PC-9 (cell line): ENCODE results near the gene PRDM15. TPM values are rescaled to one million over a fixed set of nuclear protein-coding genes. Genes with fewer than 3 reads are reported as not detected.

Experiments
- BruUV-seq: library from RNA; stranded (reverse); fragments of 400-500 nt; replicated peaks from 2 replicates; lab custom pipeline; 2021; lab: Mats Ljungman, UMichigan
- CTCF ChIA-PET: fragments of 300-600 bp; sonication (Branson Sonifier 250); formaldehyde crosslinking; loops from one replicate; lab custom pipeline; 2022; ENCODE audit warnings: antibody characterized with exemption; lab: Charles Lee
- POLR2A ChIA-PET: fragments of 300-600 bp; sonication (Branson Sonifier 250); formaldehyde crosslinking; loops from one replicate; lab custom pipeline; 2022; ENCODE audit warnings: antibody characterized with exemption; ENCODE audit not compliant: unreplicated experiment; lab: Charles Lee
- DNase-seq, 2 experiments: peaks; one replicate each; pipeline versions ENCODE4 v3.0.0 to v3.0.0-alpha.2; 2015 to 2022; ENCODE audit warnings: mixed read lengths in 1 of 2
- H2AFZ ChIP-seq: fragments of 200-600 bp; sonication (generic); 2 replicates; pipeline ENCODE4 v1.8.1; 2017; ENCODE audit warnings: antibody characterized with exemption
- H3F3A ChIP-seq: fragments of 200-600 bp; sonication (generic); 2 replicates; pipeline ENCODE4 v1.8.1; 2017; ENCODE audit warnings: antibody characterized with exemption, mild to moderate bottlenecking, low read depth; ENCODE audit not compliant: insufficient read depth
- H3K27ac ChIP-seq: fragments of 200-600 bp; sonication (generic); 2 replicates; pipeline ENCODE4 v1.6.1; 2016; ENCODE audit warnings: mixed run types
- H3K27me3 ChIP-seq: fragments of 200-600 bp; sonication (generic); 2 replicates; pipeline ENCODE4 v1.6.1; 2016; ENCODE audit warnings: low read depth, mixed run types; ENCODE audit not compliant: insufficient read depth
- H3K36me3 ChIP-seq: fragments of 200-600 bp; sonication (generic); 2 replicates; pipeline ENCODE4 v1.6.1; 2016; ENCODE audit warnings: low read depth, mixed run types
- H3K4me1 ChIP-seq: fragments of 200-600 bp; sonication (generic); replicated peaks from 2 replicates; pipeline ENCODE4 v1.6.1; 2016; ENCODE audit warnings: mixed run types; ENCODE audit not compliant: insufficient read depth
- H3K4me2 ChIP-seq: fragments of 200-600 bp; sonication (generic); 2 replicates; pipeline ENCODE4 v1.6.1; 2017; ENCODE audit warnings: mixed run types
- H3K4me3 ChIP-seq: fragments of 200-600 bp; sonication (generic); 2 replicates; pipeline ENCODE4 v1.6.1; 2016; ENCODE audit warnings: mixed run types
- H3K79me2 ChIP-seq: fragments of 200-600 bp; sonication (generic); 2 replicates; pipeline ENCODE4 v1.6.1; 2017; ENCODE audit warnings: low read depth, mixed run types
- H3K9me2 ChIP-seq: fragments of 200-600 bp; sonication (generic); 2 replicates; pipeline ENCODE4 v1.8.1; 2017; ENCODE audit warnings: mild to moderate bottlenecking; ENCODE audit not compliant: insufficient read depth
- H3K9me3 ChIP-seq: fragments of 200-600 bp; sonication (generic); 2 replicates; pipeline ENCODE4 v1.8.1; 2016; ENCODE audit warnings: low read depth; ENCODE audit not compliant: insufficient read depth
- H4K20me1 ChIP-seq: fragments of 200-600 bp; sonication (generic); 2 replicates; pipeline ENCODE4 v1.8.1; 2017; ENCODE audit not compliant: insufficient read depth
- EZH2 ChIP-seq: fragments of 200-600 bp; sonication (generic); IDR thresholded peaks from 2 replicates; pipeline ENCODE4 v1.8.0; 2017; ENCODE audit warnings: antibody characterized with exemption, low read depth
- intact Hi-C: fragments of 100-400 bp; cut with micrococcal nuclease; formaldehyde crosslinking; loops from one replicate; pipeline ENCODE4 v1.10.0; 2022; ENCODE audit not compliant: unreplicated experiment
- total RNA-seq: library from RNA; stranded (reverse); gene quantifications from 2 replicates; pipeline ENCODE4 v1.2.3, GENCODE V29; 2021
- TF ChIP-seq, protein P1 (sequence below): fragments of 200-600 bp; sonication (generic); conservative IDR thresholded peaks from 2 replicates; pipeline ENCODE4 v1.6.1; 2017; ENCODE audit warnings: mixed run types, antibody characterized with exemption, mild to moderate bottlenecking, moderate library complexity

The PRDM15 gene
- total RNA-seq, 1 experiment from 2014 or later: 8.8 TPM

DNA sequence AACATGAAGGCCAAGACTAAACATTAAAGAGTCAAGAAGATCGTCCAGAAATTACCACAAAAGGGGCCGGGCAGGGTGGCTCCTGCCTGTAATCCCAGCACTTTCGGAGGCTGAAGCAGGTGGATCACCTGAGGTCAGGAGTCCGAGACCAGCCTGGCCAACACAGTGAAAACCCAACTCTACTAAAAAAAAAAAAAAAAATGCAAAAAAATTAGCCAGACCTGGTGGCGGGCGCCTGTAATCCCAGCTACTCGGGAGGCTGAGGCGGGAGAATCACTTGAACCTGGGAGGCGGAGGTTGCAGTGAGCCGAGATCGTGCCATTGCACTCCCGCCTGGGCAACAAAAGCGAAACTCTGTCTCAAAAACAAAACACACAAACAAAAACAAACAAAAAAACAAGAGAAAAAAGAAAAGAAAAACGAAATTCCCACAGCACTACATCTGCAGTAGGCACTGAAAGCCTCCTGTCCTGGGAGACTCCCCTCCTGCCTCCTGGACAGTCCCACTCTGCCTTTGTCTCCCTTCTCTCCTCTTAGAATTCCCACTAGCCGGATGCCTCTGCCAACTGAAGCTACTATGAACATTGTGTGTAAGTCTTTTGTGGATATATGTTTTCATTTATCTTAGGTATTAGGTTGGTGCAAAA is 94.6 kb downstream of the PRDM15 start:
- Histone ChIP-seq H2AFZ (no peak overlapping the region), H3K36me3 (no peaks in the 10 kb centered on the region), H3K9me2 (no peaks in the 10 kb centered on the region), H3K4me1 (peaks cover 47% of the 10 kb centered on the region), H3K9me3 (no peaks in the 10 kb centered on the region), H4K20me1 (no peaks in the 10 kb centered on the region), H3K79me2 (peaks cover 8% of the 10 kb centered on the region; the same call in 1 of the 2 replicates), H3K4me2 (peak overlapping the region; percentile 72), H3K27me3 (no peaks in the 10 kb centered on the region), H3K27ac (peak overlapping the region; percentile 99), H3F3A (peaks cover 45% of the 10 kb centered on the region), H3K4me3 (peak overlapping the region; percentile 13; the same call in 1 of the 2 replicates)
- no peak for DNase-seq
- CTCF ChIA-PET: interaction anchor here (0.7 to 1.4 kb wide), 3 partner anchors 69 to 581 kb away, joined by 3 to 6 read pairs (median 3); no protein-coding TSS in a partner anchor
- POLR2A ChIA-PET: interaction anchor here (0.6 to 0.7 kb wide), 2 partner anchors 106 to 338 kb away, joined by 3 to 5 read pairs; no protein-coding TSS in a partner anchor
- BruUV-seq: no TSS peak
- intact Hi-C loops: no loop called here
- TF ChIP-seq, protein P1, sequence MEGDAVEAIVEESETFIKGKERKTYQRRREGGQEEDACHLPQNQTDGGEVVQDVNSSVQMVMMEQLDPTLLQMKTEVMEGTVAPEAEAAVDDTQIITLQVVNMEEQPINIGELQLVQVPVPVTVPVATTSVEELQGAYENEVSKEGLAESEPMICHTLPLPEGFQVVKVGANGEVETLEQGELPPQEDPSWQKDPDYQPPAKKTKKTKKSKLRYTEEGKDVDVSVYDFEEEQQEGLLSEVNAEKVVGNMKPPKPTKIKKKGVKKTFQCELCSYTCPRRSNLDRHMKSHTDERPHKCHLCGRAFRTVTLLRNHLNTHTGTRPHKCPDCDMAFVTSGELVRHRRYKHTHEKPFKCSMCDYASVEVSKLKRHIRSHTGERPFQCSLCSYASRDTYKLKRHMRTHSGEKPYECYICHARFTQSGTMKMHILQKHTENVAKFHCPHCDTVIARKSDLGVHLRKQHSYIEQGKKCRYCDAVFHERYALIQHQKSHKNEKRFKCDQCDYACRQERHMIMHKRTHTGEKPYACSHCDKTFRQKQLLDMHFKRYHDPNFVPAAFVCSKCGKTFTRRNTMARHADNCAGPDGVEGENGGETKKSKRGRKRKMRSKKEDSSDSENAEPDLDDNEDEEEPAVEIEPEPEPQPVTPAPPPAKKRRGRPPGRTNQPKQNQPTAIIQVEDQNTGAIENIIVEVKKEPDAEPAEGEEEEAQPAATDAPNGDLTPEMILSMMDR: no peak
- no peak for TF ChIP-seq EZH2

DNA sequence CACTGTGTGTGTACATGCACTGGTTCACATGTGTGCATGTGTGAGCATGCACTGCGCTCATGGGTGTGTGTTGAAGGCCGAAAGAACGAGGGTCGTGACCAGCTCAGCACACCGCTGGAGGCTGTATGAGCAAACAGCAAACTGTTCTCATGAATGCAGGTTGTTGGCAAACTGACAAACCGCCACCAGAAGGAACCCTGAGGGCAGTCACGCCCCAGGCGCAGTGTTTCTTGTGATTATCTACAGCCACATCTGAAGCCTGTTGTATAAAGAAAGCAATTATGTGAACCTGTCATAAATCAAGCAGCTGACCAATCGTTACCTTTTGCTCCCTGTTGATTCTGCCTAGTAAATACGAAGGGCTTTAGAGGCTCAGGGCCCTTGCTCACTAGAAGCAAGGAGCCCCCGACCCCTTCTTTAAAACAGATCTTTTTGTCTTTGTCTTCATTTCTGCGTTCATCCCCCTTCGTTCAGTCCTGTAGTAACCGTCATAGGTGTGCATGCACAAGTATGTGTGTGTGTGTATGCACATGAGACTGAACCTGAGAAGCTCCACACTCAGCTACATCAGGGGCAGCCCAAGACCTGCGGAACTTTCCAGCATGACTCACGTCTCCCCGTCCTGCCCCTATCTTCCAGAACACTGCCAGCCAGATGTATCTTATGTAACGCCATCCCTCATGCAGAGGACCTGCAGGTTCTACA is 95.5 kb downstream of the PRDM15 start:
- ChIA-PET POLR2A (interaction anchor here (0.6 to 0.7 kb wide), 4 partner anchors 16 to 337 kb away, joined by 3 to 23 read pairs (median 6); no protein-coding TSS in a partner anchor), CTCF (interaction anchor here (1.0 to 1.4 kb wide), 2 partner anchors 68 to 171 kb away, joined by 3 to 6 read pairs; no protein-coding TSS in a partner anchor)
- Histone ChIP-seq H3F3A (peaks cover 45% of the 10 kb centered on the region), H3K4me2 (peak overlapping the region; percentile 72), H3K9me2 (no peaks in the 10 kb centered on the region), H3K27me3 (no peaks in the 10 kb centered on the region), H2AFZ (no peak overlapping the region), H3K4me1 (peaks cover 57% of the 10 kb centered on the region), H3K79me2 (peaks cover 8% of the 10 kb centered on the region; the same call in 1 of the 2 replicates), H3K4me3 (peak overlapping the region; percentile 13; the same call in 1 of the 2 replicates), H3K36me3 (no peaks in the 10 kb centered on the region), H3K9me3 (no peaks in the 10 kb centered on the region), H4K20me1 (no peaks in the 10 kb centered on the region), H3K27ac (peak overlapping the region; percentile 99)
- no TSS peak for BruUV-seq
- TF ChIP-seq, protein P1: no peak
- TF ChIP-seq EZH2: no peak
- intact Hi-C loops: loop anchor here (1.0 kb wide), 3 partner anchors 15 to 149 kb away; no protein-coding TSS in a partner anchor
- peak; percentile 95 for DNase-seq

DNA sequence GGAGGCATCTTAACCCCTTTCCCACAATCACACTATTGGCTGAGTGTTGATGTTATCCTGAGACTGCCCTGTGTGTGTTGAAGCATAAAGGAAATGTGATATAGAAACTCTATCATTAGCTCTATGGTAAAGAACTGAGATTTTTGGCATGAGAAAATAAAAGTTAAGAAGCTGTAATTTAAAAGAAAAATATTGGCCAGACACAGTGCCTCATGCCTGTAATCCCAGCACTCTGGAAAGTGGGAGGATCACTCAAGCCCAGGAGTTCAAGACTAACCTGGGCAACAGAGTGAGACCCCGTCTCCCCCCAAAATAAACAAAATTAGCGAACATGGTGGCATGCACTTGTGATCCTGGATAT is 98.1 kb downstream of the PRDM15 start:
- no peak overlapping the region for H3K27ac ChIP-seq
- H4K20me1 ChIP-seq: no peaks in the 10 kb centered on the region
- H3F3A ChIP-seq: peaks cover 34% of the 10 kb centered on the region
- no peaks in the 10 kb centered on the region for H3K9me2 ChIP-seq
- H3K4me2 ChIP-seq: no peak overlapping the region
- H3K4me3 ChIP-seq: no peak overlapping the region
- H3K79me2 ChIP-seq: peaks cover 11% of the 10 kb centered on the region; the same call in 1 of the 2 replicates
- H3K27me3 ChIP-seq: no peaks in the 10 kb centered on the region
- no peak for DNase-seq
- no peaks in the 10 kb centered on the region for H3K9me3 ChIP-seq
- TF ChIP-seq, protein P1: no peak
- no peak for TF ChIP-seq EZH2
- CTCF ChIA-PET: no interaction called here
- intact Hi-C loops: no loop called here
- no peak overlapping the region for H2AFZ ChIP-seq
- H3K36me3 ChIP-seq: no peaks in the 10 kb centered on the region
- H3K4me1 ChIP-seq: peaks cover 61% of the 10 kb centered on the region
- POLR2A ChIA-PET: no interaction called here
- no TSS peak for BruUV-seq
